Kidney (tissue), 14 donors: ENCODE data around the gene XIRP2. TPM values are rescaled to one million over a fixed set of nuclear protein-coding genes. Genes with fewer than 3 reads are reported as not detected.
A peak's percentile ranks its signal among the peaks of the same experiment; 100 is the strongest.

Experiments used
- DNase-seq, 5 donors: peaks; one replicate each; pipeline ENCODE4 v3.0.0-alpha.2; 2013 to 2020
- FAIRE-seq: peaks from 2 replicates; lab custom pipeline; 2012; peaks lifted over from hg19 to GRCh38; lab: Jason Lieb, UNC
- H3K27ac ChIP-seq, 2 donors: one replicate each; pipeline ENCODE4 v1.7.0; 2013; ENCODE audit warnings: low read depth in 2 of 2, low read length in 2 of 2, inconsistent platforms in 1 of 2
- H3K27me3 ChIP-seq: one replicate; pipeline ENCODE4 v1.7.1; 2013; ENCODE audit warnings: low read length, inconsistent platforms; ENCODE audit not compliant: control insufficient read depth, insufficient read depth
- H3K36me3 ChIP-seq, 3 donors: one replicate each; pipeline versions ENCODE4 v1.7.0 to v1.7.1; 2013; ENCODE audit warnings: low read length in 3 of 3, control low read depth in 1 of 3, inconsistent platforms in 1 of 3; ENCODE audit not compliant: insufficient read depth in 3 of 3, control insufficient read depth in 2 of 3
- H3K4me1 ChIP-seq, 3 donors: one replicate each; pipeline versions ENCODE4 v1.7.0 to v1.7.1; 2013; ENCODE audit warnings: low read length in 3 of 3, inconsistent platforms in 1 of 3, low read depth in 1 of 3; ENCODE audit not compliant: control insufficient read depth in 2 of 3, insufficient read depth in 2 of 3
- H3K4me3 ChIP-seq, 3 donors: one replicate each; pipeline versions ENCODE4 v1.7.0 to v1.8.1; 2013; ENCODE audit warnings: low read length in 3 of 3, control low read depth in 1 of 3, inconsistent platforms in 1 of 3
- H3K9ac ChIP-seq, 3 donors: one replicate each; pipeline versions ENCODE4 v1.7.0 to v1.7.1; 2013; ENCODE audit warnings: low read length in 3 of 3, control low read depth in 1 of 3, inconsistent platforms in 1 of 3
- H3K9me3 ChIP-seq, 3 donors: one replicate each; pipeline versions ENCODE4 v1.7.0 to v1.7.1; 2013; ENCODE audit warnings: low read length in 3 of 3, control low read depth in 1 of 3, inconsistent platforms in 1 of 3; ENCODE audit not compliant: control insufficient read depth in 2 of 3, insufficient read depth in 1 of 3
- CTCF ChIP-seq: IDR thresholded peaks from 3 replicates; pipeline ENCODE4 v1.5.1; 2012; ENCODE audit warnings: mild to moderate bottlenecking, moderate library complexity, borderline replicate concordance; ENCODE audit not compliant: insufficient read depth; ENCODE audit errors: extremely low read depth
- intact Hi-C: fragments of 100-400 bp; cut with DNase I; formaldehyde crosslinking; loops from one replicate; pipeline ENCODE4 v1.11.1; 2022
- polyA plus RNA-seq: library from polyadenylated mRNA; stranded (reverse); fragments of 350-450 nt; fragmentation: Illumina TruSeq; extraction: RNeasy Lipid Tissue Mini Kit (QIAGEN cat#74804); gene quantifications from one replicate; pipeline ENCODE4 v1.2.3, GENCODE V29; 2014; ENCODE audit warnings: low read depth, low replicate concordance; ENCODE audit not compliant: insufficient read depth
- total RNA-seq: library from RNA; stranded (reverse); fragmentation: NEBNext Ultra II Directional; extraction: Animal tissue kit (Norgen Biotek cat#: 25700); gene quantifications from one replicate; pipeline ENCODE4 v1.2.1, GENCODE V29; 2021
- donor health status: control.
- donor health status: control.
- donor health status: control.
- donor health status: control.
- donor health status: control.
- donor health status: DM: yes; HTN: yes; CAD: no.
- donor health status: Normal renal cell carcinoma (clear cell type).

Gene XIRP2
- total and polyA plus RNA-seq, 2 donors from 2014 or later: not detected

- no peak overlapping the region for H3K9ac ChIP-seq
- H3K4me1 ChIP-seq: no peaks in the 10 kb centered on the region
Observed at GRCh38 chr2:167140330-167140729, 252.1 kb downstream of the XIRP2 start.

GRCh38 chr2:167140767-167141166 lies 252.5 kb downstream of the XIRP2 start:
- FAIRE-seq (peak; percentile 32), DNase-seq (peak in 4 of 5 donors; percentile 48 to 90 (median 67))
- Histone ChIP-seq H3K9me3 (no peaks in the 10 kb centered on the region), H3K9ac (no peak overlapping the region), H3K27ac (no peak overlapping the region), H3K4me3 (no peak overlapping the region), H3K36me3 (no peaks in the 10 kb centered on the region), H3K27me3 (no peaks in the 10 kb centered on the region), H3K4me1 (no peaks in the 10 kb centered on the region)
- TF ChIP-seq CTCF: no peak
- intact Hi-C loops: no loop called here

More at GRCh38 chr2:167140330-167140729, 252.1 kb downstream of the XIRP2 start:
- Histone ChIP-seq H3K27me3 (no peaks in the 10 kb centered on the region), H3K9me3 (no peaks in the 10 kb centered on the region), H3K36me3 (no peaks in the 10 kb centered on the region), H3K27ac (no peak overlapping the region), H3K4me3 (no peak overlapping the region)
- no peak for TF ChIP-seq CTCF
- DNase-seq (no peak), FAIRE-seq (no peak)
- intact Hi-C loops: no loop called here

GRCh38 chr2:167142554-167142953 lies 254.3 kb downstream of the XIRP2 start:
- Histone ChIP-seq H3K36me3 (no peaks in the 10 kb centered on the region), H3K4me1 (no peaks in the 10 kb centered on the region), H3K9ac (no peak overlapping the region), H3K27ac (no peak overlapping the region), H3K4me3 (no peak overlapping the region), H3K27me3 (no peaks in the 10 kb centered on the region), H3K9me3 (no peaks in the 10 kb centered on the region)
- no peak for TF ChIP-seq CTCF
- intact Hi-C loops: no loop called here
- no peak for DNase-seq
- no peak for FAIRE-seq

- Histone ChIP-seq H3K4me1 (no peaks in the 10 kb centered on the region), H3K36me3 (no peaks in the 10 kb centered on the region), H3K9me3 (peaks cover 0 to 6% (median 0%) of the 10 kb centered on the region in 3 donors), H3K27me3 (no peaks in the 10 kb centered on the region), H3K4me3 (no peak overlapping the region), H3K9ac (no peak overlapping the region), H3K27ac (no peak overlapping the region)
- intact Hi-C loops: no loop called here
- no peak for DNase-seq
- TF ChIP-seq CTCF: no peak
- FAIRE-seq: no peak
Observed at GRCh38 chr2:167144179-167144898, 256.1 kb downstream of the XIRP2 start.
